ENCODE data around the gene CIDEC. TPM values are rescaled to one million over a fixed set of nuclear protein-coding genes. Genes with fewer than 3 reads are reported as not detected.
A peak's percentile ranks its signal among the peaks of the same experiment; 100 is the strongest.

CIDEC gene
- total and polyA plus RNA-seq, 9 of the 15 experiments (the other 6 are each of a cell fraction or from before 2014, with no cell fraction given), result not detected

GRCh38 chr3:9862391-9863057 is 17.5 kb downstream of the CIDEC start (continued):
- 0 out of 2 replicates have a peak, but pooled peaks have one; percentile 20 for TF ChIP-seq ZBTB40 (IDR thresholded peaks at IDR 0.05)
- TF ChIP-seq ZBTB40 (CRISPR knock-in tag; IDR thresholded peaks at IDR 0.05), result no peak
- TF ChIP-seq ZZZ3 (IDR thresholded peaks at IDR 0.05), result no peak
- no peak for TF ChIP-seq CSDE1 (IDR thresholded peaks at IDR 0.05)
- no peak for TF ChIP-seq STAT6 (CRISPR knock-in tag; IDR thresholded peaks at IDR 0.05)
- TF ChIP-seq ZSCAN32 (CRISPR knock-in tag; IDR thresholded peaks at IDR 0.05), result no peak
- TF ChIP-seq CBFA2T2 (conservative IDR thresholded peaks at IDR 0.05), result no peak
- TF ChIP-seq MCM5 (IDR thresholded peaks at IDR 0.05; ENCODE audit: low read depth), result no peak
- TF ChIP-seq MBD1 (CRISPR knock-in tag; IDR thresholded peaks at IDR 0.05), result no peak
- TF ChIP-seq ZFP36 (IDR thresholded peaks at IDR 0.05; ENCODE audit: low read depth, low read length, partially characterized antibody), result peak; percentile 56
- TF ChIP-seq ZNF140 (CRISPR knock-in tag; IDR thresholded peaks at IDR 0.05), result no peak
- no peak for TF ChIP-seq ZNF239 (CRISPR knock-in tag; IDR thresholded peaks at IDR 0.05)
- no peak for TF ChIP-seq ZNF41 (CRISPR knock-in tag; conservative IDR thresholded peaks at IDR 0.05)
